ENCODE measurements around the gene SCO2.

DNA sequence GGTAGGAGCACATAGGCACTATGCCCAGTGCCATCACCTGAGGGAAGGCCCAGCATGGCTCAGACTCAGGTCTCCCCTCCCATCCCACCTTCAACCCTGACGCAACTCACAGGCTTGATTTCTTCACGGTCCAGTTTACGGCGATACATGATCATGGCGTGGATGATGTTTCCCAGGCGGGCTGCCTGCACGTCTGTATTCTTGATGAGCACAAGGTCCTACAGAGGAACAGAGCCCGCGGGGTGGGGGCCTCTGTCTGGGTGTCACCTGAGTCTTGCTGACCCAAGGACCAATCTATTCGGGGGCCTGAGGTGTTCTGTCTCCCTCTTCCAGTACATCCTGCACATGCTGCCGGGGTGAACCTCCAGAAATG is 49.0 kb upstream of the SCO2 start:
- TF ChIP-seq, protein P1, sequence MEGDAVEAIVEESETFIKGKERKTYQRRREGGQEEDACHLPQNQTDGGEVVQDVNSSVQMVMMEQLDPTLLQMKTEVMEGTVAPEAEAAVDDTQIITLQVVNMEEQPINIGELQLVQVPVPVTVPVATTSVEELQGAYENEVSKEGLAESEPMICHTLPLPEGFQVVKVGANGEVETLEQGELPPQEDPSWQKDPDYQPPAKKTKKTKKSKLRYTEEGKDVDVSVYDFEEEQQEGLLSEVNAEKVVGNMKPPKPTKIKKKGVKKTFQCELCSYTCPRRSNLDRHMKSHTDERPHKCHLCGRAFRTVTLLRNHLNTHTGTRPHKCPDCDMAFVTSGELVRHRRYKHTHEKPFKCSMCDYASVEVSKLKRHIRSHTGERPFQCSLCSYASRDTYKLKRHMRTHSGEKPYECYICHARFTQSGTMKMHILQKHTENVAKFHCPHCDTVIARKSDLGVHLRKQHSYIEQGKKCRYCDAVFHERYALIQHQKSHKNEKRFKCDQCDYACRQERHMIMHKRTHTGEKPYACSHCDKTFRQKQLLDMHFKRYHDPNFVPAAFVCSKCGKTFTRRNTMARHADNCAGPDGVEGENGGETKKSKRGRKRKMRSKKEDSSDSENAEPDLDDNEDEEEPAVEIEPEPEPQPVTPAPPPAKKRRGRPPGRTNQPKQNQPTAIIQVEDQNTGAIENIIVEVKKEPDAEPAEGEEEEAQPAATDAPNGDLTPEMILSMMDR (IDR thresholded peaks at IDR 0.05) = no peak
- TF ChIP-seq POLR2A (IDR thresholded peaks at IDR 0.05) = no peak

All from tibial nerve (tissue), 3 donors.